PFSK-1 (cell line): ENCODE data around the gene PTPRT.

Experiments
- FOXP2 ChIP-seq: optimal IDR thresholded peaks from 2 replicates; pipeline ENCODE3; 2011; ENCODE audit warnings: borderline replicate concordance, control low read depth, inconsistent platforms; ENCODE audit not compliant: insufficient read depth; ENCODE audit errors: extremely low read length, extremely low read depth
- POLR2AphosphoS5 ChIP-seq: IDR thresholded peaks from 2 replicates; pipeline ENCODE4 v1.6.1; 2012; ENCODE audit warnings: low read depth, mild to moderate bottlenecking, control low read depth, low read length, moderate library complexity
- SIN3A ChIP-seq: IDR thresholded peaks from 2 replicates; pipeline ENCODE4 v1.6.1; 2012; ENCODE audit warnings: mild to moderate bottlenecking, low read length, moderate library complexity, borderline replicate concordance; ENCODE audit not compliant: insufficient read depth
- TAF1 ChIP-seq: IDR thresholded peaks from 2 replicates; pipeline ENCODE4 v1.6.1; 2012; ENCODE audit warnings: low read length, control low read depth, borderline replicate concordance; ENCODE audit not compliant: insufficient read depth
- TF ChIP-seq, protein P1 (sequence below), 2 experiments: IDR thresholded peaks; 2 replicates each; pipeline versions ENCODE4 v1.6.1 to v1.8.0; 2011 to 2012; ENCODE audit warnings: low read depth in 2 of 2, low read length in 2 of 2, control low read depth in 1 of 2, inconsistent platforms in 1 of 2, mild to moderate bottlenecking in 1 of 2, moderate library complexity in 1 of 2; ENCODE audit not compliant: insufficient read depth in 1 of 2

The PTPRT gene

DNA sequence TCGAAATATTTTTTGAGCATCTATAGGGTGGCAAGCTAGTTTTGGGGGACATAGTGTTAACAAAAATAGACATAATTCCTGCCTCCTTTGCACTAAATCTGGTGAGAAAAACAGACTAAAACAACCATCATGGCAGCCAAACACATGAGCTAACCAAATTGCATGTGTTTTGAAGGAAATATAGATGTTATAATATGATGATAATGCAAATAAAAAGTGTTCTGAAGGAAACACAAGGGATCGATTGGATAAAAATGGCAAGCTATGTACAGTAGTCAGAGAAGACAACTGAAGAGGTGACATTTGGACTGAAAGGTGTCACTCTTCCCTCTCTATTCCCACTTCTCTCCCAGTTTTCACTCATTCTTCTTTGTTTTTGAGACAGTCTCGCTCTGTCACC lies 706.9 kb downstream of the PTPRT start:
- TF ChIP-seq, protein P1, sequence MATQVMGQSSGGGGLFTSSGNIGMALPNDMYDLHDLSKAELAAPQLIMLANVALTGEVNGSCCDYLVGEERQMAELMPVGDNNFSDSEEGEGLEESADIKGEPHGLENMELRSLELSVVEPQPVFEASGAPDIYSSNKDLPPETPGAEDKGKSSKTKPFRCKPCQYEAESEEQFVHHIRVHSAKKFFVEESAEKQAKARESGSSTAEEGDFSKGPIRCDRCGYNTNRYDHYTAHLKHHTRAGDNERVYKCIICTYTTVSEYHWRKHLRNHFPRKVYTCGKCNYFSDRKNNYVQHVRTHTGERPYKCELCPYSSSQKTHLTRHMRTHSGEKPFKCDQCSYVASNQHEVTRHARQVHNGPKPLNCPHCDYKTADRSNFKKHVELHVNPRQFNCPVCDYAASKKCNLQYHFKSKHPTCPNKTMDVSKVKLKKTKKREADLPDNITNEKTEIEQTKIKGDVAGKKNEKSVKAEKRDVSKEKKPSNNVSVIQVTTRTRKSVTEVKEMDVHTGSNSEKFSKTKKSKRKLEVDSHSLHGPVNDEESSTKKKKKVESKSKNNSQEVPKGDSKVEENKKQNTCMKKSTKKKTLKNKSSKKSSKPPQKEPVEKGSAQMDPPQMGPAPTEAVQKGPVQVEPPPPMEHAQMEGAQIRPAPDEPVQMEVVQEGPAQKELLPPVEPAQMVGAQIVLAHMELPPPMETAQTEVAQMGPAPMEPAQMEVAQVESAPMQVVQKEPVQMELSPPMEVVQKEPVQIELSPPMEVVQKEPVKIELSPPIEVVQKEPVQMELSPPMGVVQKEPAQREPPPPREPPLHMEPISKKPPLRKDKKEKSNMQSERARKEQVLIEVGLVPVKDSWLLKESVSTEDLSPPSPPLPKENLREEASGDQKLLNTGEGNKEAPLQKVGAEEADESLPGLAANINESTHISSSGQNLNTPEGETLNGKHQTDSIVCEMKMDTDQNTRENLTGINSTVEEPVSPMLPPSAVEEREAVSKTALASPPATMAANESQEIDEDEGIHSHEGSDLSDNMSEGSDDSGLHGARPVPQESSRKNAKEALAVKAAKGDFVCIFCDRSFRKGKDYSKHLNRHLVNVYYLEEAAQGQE (IDR thresholded peaks at IDR 0.05; ENCODE audit: insufficient read depth in 1 of 2, low read depth in 2 of 2, low read length in 2 of 2), result no peak
- TF ChIP-seq SIN3A (no peak), FOXP2 (no peak), POLR2AphosphoS5 (no peak), TAF1 (no peak)

DNA sequence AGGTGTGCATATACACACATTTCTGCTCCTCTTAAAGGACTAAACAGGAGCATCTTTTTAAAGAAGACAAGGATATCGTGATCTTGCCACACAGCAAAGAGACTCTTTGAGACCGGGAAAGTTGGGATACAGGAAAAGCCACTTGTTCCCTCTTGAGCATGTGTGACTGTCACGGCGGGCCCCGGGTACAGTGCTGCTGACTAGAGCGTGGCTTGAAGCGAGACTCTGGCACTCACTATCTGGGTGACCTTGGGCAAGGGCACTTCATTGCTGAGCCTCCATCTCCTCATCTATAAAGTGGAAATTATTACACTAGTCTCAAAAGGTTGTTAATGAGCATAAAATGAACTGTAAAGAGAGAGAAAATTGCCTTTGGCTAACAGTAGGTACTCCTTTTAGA lies 713.9 kb downstream of the PTPRT start:
- no peak for TF ChIP-seq FOXP2
- no peak for TF ChIP-seq SIN3A
- TF ChIP-seq TAF1, result no peak
- TF ChIP-seq, protein P1 (IDR thresholded peaks at IDR 0.05; ENCODE audit: insufficient read depth in 1 of 2, low read depth in 2 of 2, low read length in 2 of 2), result no peak
- TF ChIP-seq POLR2AphosphoS5, result no peak

DNA sequence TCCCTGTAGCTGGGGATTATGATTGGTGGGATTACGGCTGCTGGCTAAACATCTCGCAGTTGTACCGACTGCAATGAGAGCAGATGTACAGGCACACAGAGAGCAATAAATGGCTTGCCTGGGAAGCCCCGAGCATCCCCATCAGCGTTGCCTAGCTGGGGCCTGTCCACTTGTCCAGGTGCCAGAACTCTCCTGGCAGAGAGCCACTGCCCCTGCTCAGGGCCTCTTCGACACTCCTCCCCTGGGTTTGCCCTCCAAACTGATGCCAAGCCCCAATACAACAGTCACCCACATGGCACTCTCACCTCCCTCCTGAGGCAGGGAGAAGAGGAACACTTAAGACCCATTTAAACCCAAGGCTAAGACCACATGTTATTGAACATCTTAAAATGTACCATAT lies 715.1 kb downstream of the PTPRT start:
- TF ChIP-seq POLR2AphosphoS5, result no peak
- no peak for TF ChIP-seq TAF1
- TF ChIP-seq, protein P1 (IDR thresholded peaks at IDR 0.05; ENCODE audit: insufficient read depth in 1 of 2, low read depth in 2 of 2, low read length in 2 of 2), result no peak
- TF ChIP-seq FOXP2, result no peak
- no peak for TF ChIP-seq SIN3A

DNA sequence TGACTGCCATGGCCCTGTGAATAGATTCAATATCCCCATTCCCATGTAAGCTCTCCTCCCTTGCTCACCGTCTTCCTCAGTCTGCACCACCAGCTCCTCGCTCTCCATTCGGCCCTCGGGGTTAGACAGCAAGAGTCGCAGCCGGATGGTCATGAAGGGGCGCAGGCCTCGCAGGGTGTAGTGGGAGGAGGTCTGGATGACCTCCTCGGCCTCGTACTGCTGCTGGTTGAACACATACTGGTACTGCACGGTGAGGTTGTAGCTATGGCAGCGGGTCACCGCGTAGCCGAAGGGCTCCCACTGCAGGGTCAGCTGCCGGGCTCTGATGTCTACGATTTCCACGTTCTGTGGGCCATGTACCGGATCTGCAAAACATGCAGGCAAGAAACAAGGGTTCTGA lies 717.5 kb downstream of the PTPRT start:
- TF ChIP-seq POLR2AphosphoS5 (no peak), TAF1 (no peak), SIN3A (no peak), FOXP2 (no peak)
- TF ChIP-seq, protein P1 (IDR thresholded peaks at IDR 0.05; ENCODE audit: insufficient read depth in 1 of 2, low read depth in 2 of 2, low read length in 2 of 2), result no peak

DNA sequence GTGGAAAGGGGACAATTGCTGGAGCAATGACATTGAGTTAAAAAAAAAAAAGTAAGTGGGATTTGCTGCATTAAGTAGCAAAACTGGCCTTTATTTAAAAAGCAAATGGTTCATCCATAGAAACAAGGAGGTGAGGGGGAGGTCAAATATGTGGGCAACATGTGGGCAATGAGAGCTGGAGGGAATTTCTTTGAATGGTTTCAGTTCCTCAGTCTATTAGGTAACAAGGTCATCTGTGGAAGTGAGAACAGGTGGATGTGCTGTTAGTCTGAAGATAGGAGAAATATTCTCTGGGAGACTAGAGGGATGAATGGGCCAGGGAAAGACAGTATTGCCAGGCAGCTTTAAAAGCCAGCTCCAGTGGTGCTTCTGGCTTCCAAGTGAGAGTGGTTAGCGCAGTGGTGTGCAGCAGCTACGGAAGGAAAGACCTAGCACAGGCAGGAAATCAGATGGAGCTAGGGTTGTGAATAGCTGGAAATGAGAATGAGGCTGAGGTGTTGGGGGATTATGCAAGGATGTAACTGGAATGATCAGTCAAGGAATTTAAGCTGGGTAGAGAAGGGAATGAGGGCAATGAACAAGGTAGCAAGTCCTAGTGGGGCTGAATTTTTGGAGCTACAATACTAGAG lies 727.6 kb downstream of the PTPRT start:
- TF ChIP-seq TAF1, result no peak

DNA sequence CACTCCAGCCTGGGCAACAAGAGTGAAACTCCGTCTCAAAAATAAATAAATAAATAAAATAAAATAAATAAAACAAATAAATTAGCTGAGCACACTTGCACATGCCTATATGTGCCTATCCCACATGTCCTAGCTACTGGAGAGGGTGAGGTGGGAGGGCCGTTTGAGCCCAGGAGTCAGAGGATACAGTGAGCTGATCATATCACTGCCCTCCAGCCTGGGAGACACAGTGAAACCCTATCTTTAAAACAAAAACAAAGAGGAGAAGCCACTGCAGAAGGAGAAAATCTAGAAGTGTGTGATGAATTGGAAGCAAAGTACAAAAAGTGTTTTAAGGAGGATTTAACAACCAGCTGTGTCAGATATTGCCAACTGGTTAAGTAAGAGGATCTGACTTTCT lies 728.4 kb downstream of the PTPRT start:
- TF ChIP-seq TAF1 (no peak), POLR2AphosphoS5 (no peak), SIN3A (no peak), FOXP2 (no peak)
- TF ChIP-seq, protein P1 (IDR thresholded peaks at IDR 0.05; ENCODE audit: insufficient read depth in 1 of 2, low read depth in 2 of 2, low read length in 2 of 2), result no peak
